ENCODE results near the gene MFSD2A.

MFSD2A gene

DNA sequence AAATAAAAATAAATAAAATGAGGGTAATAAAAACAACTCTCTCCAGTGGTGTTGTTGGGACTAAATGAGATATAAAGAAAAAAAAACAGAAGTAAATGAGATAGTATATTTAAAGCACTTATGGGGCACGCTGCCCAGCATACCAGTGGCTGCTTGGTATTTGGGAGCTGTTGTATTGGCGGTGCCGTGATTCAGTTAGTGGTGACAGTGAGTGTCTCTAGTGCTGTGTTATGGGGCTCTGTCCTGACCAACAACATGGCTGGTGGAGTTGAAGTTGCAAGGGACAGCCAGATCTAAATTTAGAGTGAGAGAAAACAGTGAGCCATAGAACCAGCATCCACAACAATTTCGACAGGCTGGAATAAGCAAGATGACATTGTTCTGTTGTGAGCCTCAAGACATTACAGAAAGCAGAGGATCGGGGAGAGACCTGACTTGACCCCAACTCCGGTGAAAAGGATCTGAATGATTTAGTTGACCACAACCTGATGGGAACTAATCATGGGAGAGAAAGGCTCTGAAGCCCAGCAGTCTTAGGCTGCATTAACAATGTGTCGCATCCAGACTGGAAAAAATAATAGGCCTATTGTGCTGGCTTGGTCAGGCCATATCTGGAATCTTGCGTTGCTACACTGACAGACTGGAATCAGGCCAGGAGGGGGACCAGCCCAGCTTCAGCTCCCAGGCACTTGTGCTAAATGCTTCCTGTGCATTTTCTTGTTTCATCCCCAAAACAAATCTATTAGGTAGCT, 2.4 kb upstream of the MFSD2A start:
- DNase-seq (ENCODE audit: insufficient read length, low spot score), result no peak

DNA sequence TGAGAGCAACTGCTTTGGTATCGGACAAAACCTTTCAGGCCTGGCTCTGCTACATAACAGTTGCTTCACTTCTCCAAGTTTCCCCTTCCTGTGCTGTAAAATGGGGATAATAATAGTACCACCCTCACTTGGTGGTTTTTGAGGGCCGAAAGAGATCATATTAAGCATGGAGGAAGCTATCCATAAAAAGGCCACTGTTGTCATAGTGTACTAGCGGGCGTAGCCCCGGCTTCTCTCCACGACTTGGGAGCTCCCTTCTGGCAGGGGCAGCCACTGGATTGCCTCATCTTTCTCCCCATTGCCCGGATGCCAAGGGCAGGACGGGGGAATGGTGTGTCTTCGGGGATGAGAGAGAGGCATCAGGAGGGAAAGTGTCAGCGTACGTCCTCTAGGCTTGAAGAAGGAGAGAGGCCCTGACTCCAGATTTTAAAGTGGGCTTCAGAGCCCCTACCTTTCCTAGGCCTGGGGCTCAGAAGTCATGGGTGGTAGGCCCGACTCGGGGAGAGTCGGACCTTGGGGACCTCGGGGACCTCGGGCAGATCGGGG, 548 bp upstream of the MFSD2A start:
- TF ChIP-seq, protein P1, sequence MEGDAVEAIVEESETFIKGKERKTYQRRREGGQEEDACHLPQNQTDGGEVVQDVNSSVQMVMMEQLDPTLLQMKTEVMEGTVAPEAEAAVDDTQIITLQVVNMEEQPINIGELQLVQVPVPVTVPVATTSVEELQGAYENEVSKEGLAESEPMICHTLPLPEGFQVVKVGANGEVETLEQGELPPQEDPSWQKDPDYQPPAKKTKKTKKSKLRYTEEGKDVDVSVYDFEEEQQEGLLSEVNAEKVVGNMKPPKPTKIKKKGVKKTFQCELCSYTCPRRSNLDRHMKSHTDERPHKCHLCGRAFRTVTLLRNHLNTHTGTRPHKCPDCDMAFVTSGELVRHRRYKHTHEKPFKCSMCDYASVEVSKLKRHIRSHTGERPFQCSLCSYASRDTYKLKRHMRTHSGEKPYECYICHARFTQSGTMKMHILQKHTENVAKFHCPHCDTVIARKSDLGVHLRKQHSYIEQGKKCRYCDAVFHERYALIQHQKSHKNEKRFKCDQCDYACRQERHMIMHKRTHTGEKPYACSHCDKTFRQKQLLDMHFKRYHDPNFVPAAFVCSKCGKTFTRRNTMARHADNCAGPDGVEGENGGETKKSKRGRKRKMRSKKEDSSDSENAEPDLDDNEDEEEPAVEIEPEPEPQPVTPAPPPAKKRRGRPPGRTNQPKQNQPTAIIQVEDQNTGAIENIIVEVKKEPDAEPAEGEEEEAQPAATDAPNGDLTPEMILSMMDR (IDR thresholded peaks at IDR 0.05; ENCODE audit: insufficient read depth, missing control alignments), result no peak
- FAIRE-seq (no peak), DNase-seq (ENCODE audit: insufficient read length, low spot score) (no peak)

More for the DNA sequence above, 2.4 kb upstream of the MFSD2A start:
- TF ChIP-seq, protein P1 (IDR thresholded peaks at IDR 0.05; ENCODE audit: insufficient read depth, missing control alignments), result no peak
- no peak for FAIRE-seq

DNA sequence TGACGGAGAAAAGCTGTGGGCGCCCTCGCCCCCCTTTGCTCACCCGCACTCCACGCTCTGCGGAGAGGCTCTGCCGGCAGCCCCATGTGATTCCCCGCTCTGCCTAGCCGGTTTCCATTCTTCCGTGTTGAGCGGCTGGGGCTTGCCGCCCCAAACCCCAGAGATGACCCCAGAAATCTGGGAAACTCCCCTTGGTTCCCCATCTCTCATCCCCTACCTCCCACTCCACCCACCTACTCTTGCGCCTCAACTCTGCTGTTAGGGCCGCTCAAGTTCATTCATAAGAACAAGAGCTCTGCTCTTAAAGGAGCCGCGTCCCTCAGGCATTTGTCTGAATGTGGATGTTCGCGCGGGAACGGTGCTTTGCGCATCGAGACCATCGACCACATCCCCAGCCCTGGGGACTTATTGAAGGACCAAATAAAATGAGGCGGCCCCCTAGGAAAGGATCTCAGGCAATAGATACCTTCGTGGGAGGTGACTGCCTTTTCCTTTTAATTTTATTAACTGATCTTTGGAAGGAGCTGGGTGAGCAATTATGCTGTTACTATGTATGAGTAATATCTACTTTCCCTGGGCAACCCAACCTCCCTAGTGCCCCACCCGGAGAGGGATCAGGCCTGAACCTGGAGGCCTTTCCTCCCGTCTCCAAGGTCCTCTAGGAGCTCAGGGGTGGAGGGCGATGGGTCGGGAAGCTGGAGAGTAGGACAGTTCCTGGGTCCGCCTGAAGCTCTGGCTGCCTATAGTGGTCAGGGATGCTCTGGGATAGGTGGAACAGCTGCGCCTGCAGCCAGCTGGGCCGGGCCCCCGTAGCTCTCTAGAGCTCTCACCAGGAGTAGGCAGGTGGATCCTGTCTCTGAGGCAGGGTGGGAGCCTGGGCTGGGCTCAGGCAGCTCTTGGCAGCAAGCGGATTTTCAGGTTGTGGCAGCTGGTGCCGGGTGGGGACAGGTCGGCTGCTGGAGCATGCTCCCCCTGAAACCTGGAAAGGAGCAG, 898 bp downstream of the MFSD2A start:
- TF ChIP-seq, protein P1 (IDR thresholded peaks at IDR 0.05; ENCODE audit: insufficient read depth, missing control alignments), result no peak
- FAIRE-seq (no peak), DNase-seq (ENCODE audit: insufficient read length, low spot score) (no peak)

DNA sequence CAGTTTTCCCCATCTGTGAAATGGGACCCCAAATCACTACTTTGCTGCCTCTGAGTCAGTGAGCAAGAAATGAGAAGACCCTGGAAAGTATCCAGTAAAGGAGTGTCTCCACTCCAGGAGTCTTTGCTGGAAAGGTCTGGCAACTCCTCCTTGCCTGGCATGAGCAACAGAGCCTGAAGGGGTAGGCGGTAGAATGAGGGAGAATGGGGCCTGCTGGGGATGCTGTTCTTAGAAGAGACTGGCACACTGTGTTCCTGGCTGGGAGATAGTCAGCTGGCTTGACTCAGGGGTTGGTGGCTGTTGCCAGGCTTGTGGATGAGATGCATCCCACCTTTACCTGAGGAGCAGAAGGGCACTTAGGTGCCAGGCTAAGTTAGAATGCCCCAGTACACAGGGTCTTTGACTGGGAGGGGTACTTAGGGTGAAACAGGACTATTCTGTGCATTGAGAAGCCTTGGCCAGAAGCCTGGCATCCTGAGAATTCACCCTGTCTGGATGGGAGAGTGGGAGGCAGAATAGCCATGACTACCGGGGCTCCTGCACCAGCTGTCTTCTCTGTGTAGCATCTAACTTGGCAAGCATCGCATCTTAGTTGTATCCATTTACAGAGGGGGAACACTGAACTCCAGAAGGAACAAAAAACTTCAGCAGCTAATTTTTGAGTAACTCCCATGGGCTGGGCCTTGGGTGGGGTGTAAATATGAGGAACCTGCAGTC, 2.5 kb downstream of the MFSD2A start:
- TF ChIP-seq, protein P1 (IDR thresholded peaks at IDR 0.05; ENCODE audit: insufficient read depth, missing control alignments), result no peak
- DNase-seq (ENCODE audit: insufficient read length, low spot score) (no peak), FAIRE-seq (no peak)

DNA sequence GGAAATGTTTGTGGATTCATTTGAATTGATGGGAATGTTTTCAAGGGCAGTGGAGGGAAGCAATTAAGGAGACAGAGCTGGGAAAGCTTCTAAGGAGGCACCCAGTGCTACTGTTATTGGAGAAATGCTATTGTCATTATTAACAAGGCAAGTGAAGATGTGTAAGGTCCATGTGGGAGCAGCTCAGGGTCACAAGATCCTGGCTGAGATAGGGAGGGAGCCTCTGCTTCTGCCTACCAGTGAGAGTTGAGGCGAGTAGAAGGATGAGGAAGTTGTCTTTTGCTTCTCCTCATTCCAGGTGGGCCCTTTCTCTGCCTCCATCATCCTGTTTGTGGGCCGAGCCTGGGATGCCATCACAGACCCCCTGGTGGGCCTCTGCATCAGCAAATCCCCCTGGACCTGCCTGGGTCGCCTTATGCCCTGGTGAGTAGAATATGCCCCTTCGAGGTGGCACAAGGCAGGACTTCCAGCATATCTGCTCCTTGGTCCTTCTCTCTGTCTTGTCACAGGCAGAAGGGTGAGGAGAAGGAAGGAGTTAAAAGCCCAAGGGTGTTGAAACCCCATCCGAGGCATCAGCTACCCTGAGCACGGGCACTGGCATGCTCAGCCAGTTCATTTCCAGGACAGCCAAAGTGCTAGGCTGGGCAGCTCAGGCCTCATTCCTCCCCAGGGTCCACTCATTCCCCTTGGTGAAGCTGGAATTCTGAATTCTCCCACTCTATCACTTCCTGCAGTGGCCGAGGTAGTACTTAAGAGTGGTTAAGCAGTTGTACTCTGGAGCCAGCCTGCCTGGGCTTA, 3.7 kb downstream of the MFSD2A start:
- FAIRE-seq, result no peak
- TF ChIP-seq, protein P1 (IDR thresholded peaks at IDR 0.05; ENCODE audit: insufficient read depth, missing control alignments), result no peak
- no peak for DNase-seq (ENCODE audit: insufficient read length, low spot score)

Measured in D721Med (cell line).